HepG2 (cell line): ENCODE results near the gene HTR7. TPM values are rescaled to one million over a fixed set of nuclear protein-coding genes. Genes with fewer than 3 reads are reported as not detected.
A peak's percentile ranks its signal among the peaks of the same experiment; 100 is the strongest.

Experiments used
- ATAC-seq: fragments of 200-7000 bp; cut with Tn5 transposase; 3 replicates; pipeline ENCODE4 v1.9.1; 2020; ENCODE audit warnings: mild to moderate bottlenecking, moderate library complexity
- BruUV-seq: library from RNA; stranded (reverse); fragments of 400-500 nt; replicated peaks from 2 replicates; lab custom pipeline; 2021; lab: Mats Ljungman, UMichigan
- CTCF ChIA-PET: fragments of 300-600 bp; formaldehyde crosslinking; extraction: SDS; loops from one replicate; lab custom pipeline; 2021; ENCODE audit warnings: low total read pairs, inconsistent platforms, low intra/inter-chr PET ratio; lab: Yijun Ruan, JAX
- POLR2A ChIA-PET: fragments of 350-600 bp; sonication (Branson Sonifier 250); formaldehyde crosslinking; loops from one replicate; lab custom pipeline; 2020; ENCODE audit warnings: antibody characterized with exemption, inconsistent platforms; lab: Yijun Ruan, JAX
- DNase-seq: peaks from one replicate; pipeline ENCODE4 v3.0.0-alpha.2; 2015; ENCODE audit warnings: low spot score
- FAIRE-seq: peaks from 3 replicates; lab custom pipeline; 2011; peaks lifted over from hg19 to GRCh38; lab: Jason Lieb, UNC
- H2AFZ ChIP-seq: one replicate; pipeline ENCODE4 v1.6.1; 2011; ENCODE audit warnings: low read length, inconsistent platforms
- H3K27ac ChIP-seq: fragments of 300-600 bp; 3 replicates; pipeline ENCODE4 v1.8.0; 2011; ENCODE audit warnings: mixed run types, mild to moderate bottlenecking, mixed read lengths, low read length, inconsistent platforms; ENCODE audit not compliant: insufficient read depth; ENCODE audit errors: extremely low read length
- H3K27me3 ChIP-seq, 2 experiments: fragments of 200-600 bp in 1 of 2; 2 replicates in 1 of 2; 3 replicates in 1 of 2; pipeline versions ENCODE4 v1.6.0 to v1.8.0; 2011; ENCODE audit warnings: low read length in 2 of 2, mild to moderate bottlenecking in 2 of 2, moderate library complexity in 2 of 2, inconsistent platforms in 1 of 2; ENCODE audit not compliant: insufficient read depth in 2 of 2, control insufficient read depth in 1 of 2
- H3K36me3 ChIP-seq, 2 experiments: fragments of 200-600 bp in 1 of 2; replicated peaks in 1 of 2; 2 replicates in 1 of 2; 3 replicates in 1 of 2; pipeline versions ENCODE4 v1.5.1 to v1.8.0; 2011; ENCODE audit warnings: low read length in 2 of 2, inconsistent platforms in 1 of 2; ENCODE audit not compliant: insufficient read depth in 2 of 2, control insufficient read depth in 1 of 2
- H3K4me1 ChIP-seq: 2 replicates; pipeline ENCODE4 v1.5.1; 2012; ENCODE audit warnings: low read length, inconsistent platforms; ENCODE audit not compliant: insufficient read depth
- H3K4me2 ChIP-seq: 2 replicates; pipeline ENCODE4 v1.6.0; 2011; ENCODE audit warnings: low read depth, low read length, inconsistent platforms
- H3K4me3 ChIP-seq, 3 experiments: fragments of 200-600 bp in 1 of 3; sonication (generic), shearing (Covaris generic) in 1 of 3; replicated peaks in 1 of 3; 2 replicates each; pipeline ENCODE4 v1.5.1; 2011 to 2016; ENCODE audit warnings: low read length in 3 of 3, inconsistent platforms in 2 of 3, low read depth in 2 of 3, mild to moderate bottlenecking in 2 of 3, control low read depth in 1 of 3, mixed read lengths in 1 of 3; ENCODE audit not compliant: insufficient read depth in 1 of 3
- H3K79me2 ChIP-seq: one replicate; pipeline ENCODE4 v1.6.1; 2011; ENCODE audit warnings: low read length, inconsistent platforms; ENCODE audit not compliant: insufficient read depth
- H3K9ac ChIP-seq: 2 replicates; pipeline ENCODE4 v1.6.0; 2011; ENCODE audit warnings: mild to moderate bottlenecking, low read depth, low read length, inconsistent platforms; ENCODE audit not compliant: insufficient read depth
- H3K9me3 ChIP-seq: 2 replicates; pipeline ENCODE4 v1.5.1; 2012; ENCODE audit warnings: mild to moderate bottlenecking, low read length
- H4K20me1 ChIP-seq: 2 replicates; pipeline ENCODE4 v1.6.0; 2011; ENCODE audit warnings: inconsistent platforms, mild to moderate bottlenecking, low read length, moderate library complexity; ENCODE audit not compliant: insufficient read depth
- ATF1 ChIP-seq: IDR thresholded peaks from 2 replicates; pipeline ENCODE4 v1.6.1; 2016; ENCODE audit warnings: mild to moderate bottlenecking, control low read depth
- CREB3 ChIP-seq: sonication (generic); formaldehyde crosslinking; IDR thresholded peaks from 2 replicates; pipeline ENCODE4 v1.5.0; 2020; ENCODE audit warnings: missing genetic modification reagents
- SATB2 ChIP-seq: sonication (generic); formaldehyde crosslinking; IDR thresholded peaks from 2 replicates; pipeline ENCODE4 v1.5.0; 2020; ENCODE audit warnings: missing genetic modification reagents
- STAG1 ChIP-seq: sonication (generic); formaldehyde crosslinking; IDR thresholded peaks from 2 replicates; pipeline ENCODE4 v1.4.0; 2020; ENCODE audit warnings: missing genetic modification reagents
- ZNF30 ChIP-seq: sonication (generic); formaldehyde crosslinking; IDR thresholded peaks from 2 replicates; pipeline ENCODE4 v1.5.0; 2020; ENCODE audit warnings: mild to moderate bottlenecking, missing genetic modification reagents
- ZNF574 ChIP-seq: sonication (generic); formaldehyde crosslinking; IDR thresholded peaks from 2 replicates; pipeline ENCODE4 v1.4.0; 2020; ENCODE audit warnings: missing genetic modification reagents
- ZNF784 ChIP-seq: sonication (generic); formaldehyde crosslinking; IDR thresholded peaks from 2 replicates; pipeline ENCODE4 v1.5.1; 2020; ENCODE audit warnings: missing genetic modification reagents, mild to moderate bottlenecking, borderline replicate concordance
- WGBS: methylation state at CpG from one replicate; pipeline ENCODE4 v1.1.6; 2017; ENCODE audit warnings: low lambda C conversion rate; 5-methylcytosine and 5-hydroxymethylcytosine counted together
- in situ Hi-C: cut with HindIII; loops from 2 replicates; pipeline ENCODE4 v1.10.0; 2017; ENCODE audit warnings: low pct_unique_long_range_greater_than_20kb; ENCODE audit not compliant: extremely low pct_ligation_motif_present
- intact Hi-C: fragments of 100-400 bp; cut with micrococcal nuclease; formaldehyde crosslinking; loops from one replicate; pipeline ENCODE4 v1.10.0; 2022; ENCODE audit not compliant: unreplicated experiment
- polyA plus RNA-seq, 8 experiments: library from polyadenylated mRNA; depleted of rRNA in 3 of 8; stranded (reverse) in 7 of 8; unstranded in 1 of 8; fragments of >200 nt; fragmentation: Illumina TruSeq in 4 of 8; extraction: Trizol in 4 of 8; gene quantifications; 2 replicates each; pipeline versions ENCODE4 v1.2.1 to v1.2.3, GENCODE V29; 2011 to 2016; ENCODE audit warnings: low read depth in 4 of 8, missing spikeins in 1 of 8, mixed read lengths in 1 of 8; ENCODE audit not compliant: insufficient read depth in 1 of 8
- total RNA-seq, 5 experiments: library from RNA; depleted of rRNA; stranded (reverse); fragments of >200 nt; fragmentation: Illumina TruSeq; extraction: Trizol; gene quantifications; 2 replicates each; pipeline ENCODE4 v1.2.3, GENCODE V29; 2016; ENCODE audit warnings: low read depth in 1 of 5
- TF ChIP-seq, protein P1 (sequence below): sonication (generic); formaldehyde crosslinking; IDR thresholded peaks from 2 replicates; pipeline ENCODE4 v1.5.0; 2020; ENCODE audit warnings: mild to moderate bottlenecking, missing genetic modification reagents, borderline replicate concordance
- TF ChIP-seq, protein P2 (sequence below): sonication (generic); formaldehyde crosslinking; IDR thresholded peaks from 2 replicates; pipeline ENCODE4 v1.8.1; 2022; ENCODE audit warnings: low read depth, mild to moderate bottlenecking, missing genetic modification reagents
- TF ChIP-seq, protein P3 (sequence below): sonication (generic); formaldehyde crosslinking; IDR thresholded peaks from 2 replicates; pipeline ENCODE4 v1.5.0; 2020; ENCODE audit warnings: mild to moderate bottlenecking, missing genetic modification reagents, moderate library complexity
- TF ChIP-seq, protein P4 (sequence below): IDR thresholded peaks from 2 replicates; pipeline ENCODE4 v1.6.1; 2016; ENCODE audit warnings: missing genetic modification reagents, missing compliant biosample characterization

HTR7 gene
- total and polyA plus RNA-seq, 2 of the 13 experiments (the other 11 are each of a cell fraction or from before 2014, with no cell fraction given): 0.04 TPM; not detected in 1

DNA sequence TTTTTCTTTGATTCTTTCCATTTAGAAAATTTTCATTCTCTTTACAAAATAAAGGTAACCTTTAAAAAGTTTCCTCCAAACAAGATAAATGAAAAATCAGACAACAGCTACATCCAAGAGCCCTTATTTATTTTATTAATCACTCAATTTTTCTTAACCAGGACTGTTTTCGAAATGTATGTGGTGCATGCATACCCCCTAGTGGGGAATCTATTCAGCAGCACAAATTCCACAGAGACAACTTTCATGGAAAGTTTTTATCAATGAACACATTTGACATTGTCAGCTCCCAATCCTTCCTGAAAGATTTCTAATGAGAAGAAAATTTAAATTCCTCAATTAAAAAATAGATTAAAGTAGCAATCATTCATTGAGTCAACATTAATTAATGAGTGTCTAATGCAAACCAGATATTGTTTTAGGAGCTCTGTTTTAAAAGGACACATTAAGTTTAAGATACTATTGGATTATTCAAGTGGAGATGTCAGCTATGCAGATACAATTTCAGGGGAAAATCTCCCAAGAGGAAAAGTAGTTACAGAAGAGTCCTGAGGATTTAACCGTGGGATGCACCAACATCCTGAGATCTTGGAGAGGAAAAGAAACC is 5.2 kb upstream of the HTR7 start:
- DNase-seq (peak; percentile 16), FAIRE-seq (no peak), ATAC-seq (no peak)
- Histone ChIP-seq H3K4me2 (no peak overlapping the region), H3K9ac (no peak overlapping the region), H3K4me1 (peaks cover 6% of the 10 kb centered on the region; the same call in 1 of the 2 replicates), H3K9me3 (no peaks in the 10 kb centered on the region), H3K79me2 (no peaks in the 10 kb centered on the region), H3K27me3 (peaks cover 2 to 29% of the 10 kb centered on the region in 2 experiments; a peak in 3 of 5 replicates), H3K4me3 (no peak overlapping the region), H3K27ac (no peak overlapping the region), H4K20me1 (no peaks in the 10 kb centered on the region), H2AFZ (no peak overlapping the region), H3K36me3 (no peaks in the 10 kb centered on the region)
- WGBS: 0% methylated on average over 2 of the region's 2 CpGs
- CTCF ChIA-PET: interaction anchor here (1.2 to 3.0 kb wide), 2 partner anchors 111 to 1069 kb away, joined by 5 to 24 read pairs; no protein-coding TSS in a partner anchor
- POLR2A ChIA-PET: no interaction called here
- in situ Hi-C loops (loop anchor here (10.0 kb wide), 1 partner anchor 1068 kb away; no protein-coding TSS in a partner anchor), intact Hi-C loops (loop anchor here (1.0 kb wide), 2 partner anchors 112 to 1070 kb away; no protein-coding TSS in a partner anchor)
- no TSS peak for BruUV-seq
- TF ChIP-seq, protein P1, sequence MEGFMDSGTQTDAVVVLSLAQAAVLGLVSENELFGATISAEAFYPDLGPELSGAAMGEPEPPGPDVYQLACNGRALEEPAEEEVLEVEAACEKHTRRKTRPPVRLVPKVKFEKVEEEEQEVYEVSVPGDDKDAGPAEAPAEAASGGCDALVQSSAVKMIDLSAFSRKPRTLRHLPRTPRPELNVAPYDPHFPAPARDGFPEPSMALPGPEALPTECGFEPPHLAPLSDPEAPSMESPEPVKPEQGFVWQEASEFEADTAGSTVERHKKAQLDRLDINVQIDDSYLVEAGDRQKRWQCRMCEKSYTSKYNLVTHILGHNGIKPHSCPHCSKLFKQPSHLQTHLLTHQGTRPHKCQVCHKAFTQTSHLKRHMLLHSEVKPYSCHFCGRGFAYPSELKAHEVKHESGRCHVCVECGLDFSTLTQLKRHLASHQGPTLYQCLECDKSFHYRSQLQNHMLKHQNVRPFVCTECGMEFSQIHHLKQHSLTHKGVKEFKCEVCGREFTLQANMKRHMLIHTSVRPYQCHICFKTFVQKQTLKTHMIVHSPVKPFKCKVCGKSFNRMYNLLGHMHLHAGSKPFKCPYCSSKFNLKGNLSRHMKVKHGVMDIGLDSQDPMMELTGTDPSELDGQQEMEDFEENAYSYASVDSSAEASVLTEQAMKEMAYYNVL (CRISPR knock-in tag): no peak
- TF ChIP-seq ZNF784 (CRISPR knock-in tag) (no peak), ZNF30 (no peak), ZNF574 (CRISPR knock-in tag) (no peak), SATB2 (CRISPR knock-in tag) (no peak), ATF1 (CRISPR knock-in tag) (no peak), STAG1 (CRISPR knock-in tag) (peak; percentile 55), CREB3 (CRISPR knock-in tag) (no peak)
- TF ChIP-seq, protein P2, sequence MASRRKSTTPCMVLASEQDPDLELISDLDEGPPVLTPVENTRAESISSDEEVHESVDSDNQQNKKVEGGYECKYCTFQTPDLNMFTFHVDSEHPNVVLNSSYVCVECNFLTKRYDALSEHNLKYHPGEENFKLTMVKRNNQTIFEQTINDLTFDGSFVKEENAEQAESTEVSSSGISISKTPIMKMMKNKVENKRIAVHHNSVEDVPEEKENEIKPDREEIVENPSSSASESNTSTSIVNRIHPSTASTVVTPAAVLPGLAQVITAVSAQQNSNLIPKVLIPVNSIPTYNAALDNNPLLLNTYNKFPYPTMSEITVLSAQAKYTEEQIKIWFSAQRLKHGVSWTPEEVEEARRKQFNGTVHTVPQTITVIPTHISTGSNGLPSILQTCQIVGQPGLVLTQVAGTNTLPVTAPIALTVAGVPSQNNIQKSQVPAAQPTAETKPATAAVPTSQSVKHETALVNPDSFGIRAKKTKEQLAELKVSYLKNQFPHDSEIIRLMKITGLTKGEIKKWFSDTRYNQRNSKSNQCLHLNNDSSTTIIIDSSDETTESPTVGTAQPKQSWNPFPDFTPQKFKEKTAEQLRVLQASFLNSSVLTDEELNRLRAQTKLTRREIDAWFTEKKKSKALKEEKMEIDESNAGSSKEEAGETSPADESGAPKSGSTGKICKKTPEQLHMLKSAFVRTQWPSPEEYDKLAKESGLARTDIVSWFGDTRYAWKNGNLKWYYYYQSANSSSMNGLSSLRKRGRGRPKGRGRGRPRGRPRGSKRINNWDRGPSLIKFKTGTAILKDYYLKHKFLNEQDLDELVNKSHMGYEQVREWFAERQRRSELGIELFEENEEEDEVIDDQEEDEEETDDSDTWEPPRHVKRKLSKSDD (CRISPR knock-in tag): no peak
- TF ChIP-seq, protein P3, sequence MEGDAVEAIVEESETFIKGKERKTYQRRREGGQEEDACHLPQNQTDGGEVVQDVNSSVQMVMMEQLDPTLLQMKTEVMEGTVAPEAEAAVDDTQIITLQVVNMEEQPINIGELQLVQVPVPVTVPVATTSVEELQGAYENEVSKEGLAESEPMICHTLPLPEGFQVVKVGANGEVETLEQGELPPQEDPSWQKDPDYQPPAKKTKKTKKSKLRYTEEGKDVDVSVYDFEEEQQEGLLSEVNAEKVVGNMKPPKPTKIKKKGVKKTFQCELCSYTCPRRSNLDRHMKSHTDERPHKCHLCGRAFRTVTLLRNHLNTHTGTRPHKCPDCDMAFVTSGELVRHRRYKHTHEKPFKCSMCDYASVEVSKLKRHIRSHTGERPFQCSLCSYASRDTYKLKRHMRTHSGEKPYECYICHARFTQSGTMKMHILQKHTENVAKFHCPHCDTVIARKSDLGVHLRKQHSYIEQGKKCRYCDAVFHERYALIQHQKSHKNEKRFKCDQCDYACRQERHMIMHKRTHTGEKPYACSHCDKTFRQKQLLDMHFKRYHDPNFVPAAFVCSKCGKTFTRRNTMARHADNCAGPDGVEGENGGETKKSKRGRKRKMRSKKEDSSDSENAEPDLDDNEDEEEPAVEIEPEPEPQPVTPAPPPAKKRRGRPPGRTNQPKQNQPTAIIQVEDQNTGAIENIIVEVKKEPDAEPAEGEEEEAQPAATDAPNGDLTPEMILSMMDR (CRISPR knock-in tag): peak; percentile 48
- TF ChIP-seq, protein P4, sequence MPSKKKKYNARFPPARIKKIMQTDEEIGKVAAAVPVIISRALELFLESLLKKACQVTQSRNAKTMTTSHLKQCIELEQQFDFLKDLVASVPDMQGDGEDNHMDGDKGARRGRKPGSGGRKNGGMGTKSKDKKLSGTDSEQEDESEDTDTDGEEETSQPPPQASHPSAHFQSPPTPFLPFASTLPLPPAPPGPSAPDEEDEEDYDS: no peak
